ENCODE results near the gene ZNF74.
A peak's percentile ranks its signal among the peaks of the same experiment; 100 is the strongest.
"Not testable (repeated sequence)": the region's sequence is repeated elsewhere in the genome, so short reads cannot be mapped to it uniquely, and the experiment has no call there.

The ZNF74 gene

GRCh38 chr22:20401376-20402014, 7.5 kb downstream of the ZNF74 start:
- no peak for DNase-seq

GRCh38 chr22:20402960-20403778, 9.2 kb downstream of the ZNF74 start:
- no peak for DNase-seq

DNA sequence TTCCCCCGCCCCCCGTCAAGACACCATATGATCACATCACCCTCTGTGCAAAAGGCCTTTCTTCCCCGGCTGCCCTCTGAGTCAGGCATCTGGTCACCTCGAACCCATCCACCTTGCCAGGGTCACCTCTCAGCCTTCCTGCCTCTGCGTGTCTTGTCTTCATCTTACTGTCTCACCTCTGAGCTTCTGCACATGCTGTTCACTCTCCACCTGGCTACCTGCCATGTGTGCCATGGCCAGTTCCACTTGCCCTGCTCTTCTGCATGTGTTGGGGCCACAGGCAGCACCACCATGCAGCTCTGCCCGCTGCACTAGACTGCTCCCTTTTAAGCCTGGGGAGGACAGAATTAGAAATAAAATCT, 9.8 kb downstream of the ZNF74 start:
- DNase-seq: no peak

DNA sequence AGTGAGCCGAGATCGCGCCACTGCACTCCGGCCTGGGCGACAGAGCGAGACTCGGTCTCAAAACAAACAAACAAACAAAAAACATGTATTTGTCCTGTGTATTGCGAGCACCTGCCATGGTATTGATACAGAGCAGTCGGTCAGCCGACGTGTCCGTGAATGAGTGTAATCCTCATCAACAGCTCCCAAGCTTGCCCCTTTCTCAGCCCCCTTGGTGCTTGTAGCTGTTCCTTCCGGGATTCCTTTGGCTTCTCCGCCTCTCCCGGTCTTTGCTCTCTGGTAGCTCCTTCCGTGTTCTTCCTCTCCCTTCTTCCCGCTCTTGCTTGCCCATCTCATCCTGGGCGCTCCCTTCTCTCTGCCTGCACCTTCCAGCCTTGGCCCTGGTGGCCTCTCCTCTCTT, 10.9 kb downstream of the ZNF74 start:
- no peak for DNase-seq

GRCh38 chr22:20405291-20405930, 11.5 kb downstream of the ZNF74 start:
- DNase-seq: no peak

GRCh38 chr22:20405931-20406685, 12.2 kb downstream of the ZNF74 start:
- no peak for DNase-seq

DNA sequence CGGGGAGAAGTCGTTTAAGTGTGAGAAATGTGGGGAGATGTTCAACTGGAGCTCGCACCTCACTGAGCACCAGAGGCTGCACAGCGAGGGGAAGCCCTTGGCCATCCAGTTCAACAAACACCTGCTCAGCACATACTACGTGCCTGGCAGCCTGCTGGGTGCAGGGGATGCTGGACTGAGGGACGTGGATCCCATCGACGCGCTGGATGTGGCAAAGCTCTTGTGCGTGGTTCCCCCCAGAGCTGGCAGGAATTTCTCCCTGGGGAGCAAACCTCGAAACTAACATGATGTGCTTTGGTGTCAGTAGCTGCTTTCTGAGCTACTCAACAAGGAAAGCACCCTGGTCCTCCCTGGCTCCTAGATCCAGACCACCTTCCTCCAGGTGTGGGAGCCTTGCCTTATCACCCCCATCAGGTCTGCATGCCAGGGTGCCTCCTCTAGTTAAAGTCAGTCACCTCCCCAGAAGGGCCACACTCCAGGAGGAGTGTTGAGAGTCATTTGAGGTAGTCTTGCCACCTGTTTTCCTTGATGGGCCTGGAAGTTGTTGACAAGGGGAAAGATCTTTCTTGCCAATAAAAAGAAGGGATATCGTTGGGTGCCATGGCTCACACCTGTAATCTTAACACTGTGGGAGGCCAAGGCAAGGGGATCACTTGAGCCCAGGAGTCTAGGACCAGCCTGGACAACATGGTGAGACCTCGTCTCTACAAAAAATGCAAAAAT, 12.9 kb downstream of the ZNF74 start:
- no peak for DNase-seq

DNA sequence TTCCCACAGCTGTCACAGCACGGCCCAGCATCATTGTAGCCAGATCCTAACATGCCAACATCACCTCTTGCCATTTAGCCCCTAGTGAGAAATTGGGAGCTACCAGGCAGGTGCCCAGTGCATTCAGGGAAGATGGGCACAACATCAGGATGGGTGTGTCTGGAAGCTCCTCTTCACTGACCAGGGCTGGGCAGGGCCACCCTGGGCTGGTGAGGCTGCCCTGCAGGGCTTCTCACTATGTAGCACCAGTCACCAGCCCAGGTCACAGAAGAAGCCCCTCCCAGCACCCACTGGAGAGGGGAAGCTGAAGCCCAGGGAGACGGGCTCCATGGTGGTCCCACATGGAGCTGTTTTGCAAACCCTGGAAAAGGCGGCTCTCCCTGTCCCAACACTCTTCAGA, 13.9 kb downstream of the ZNF74 start:
- DNase-seq: no peak

GRCh38 chr22:20408891-20409290, 14.9 kb downstream of the ZNF74 start:
- no peak for DNase-seq

GRCh38 chr22:20409385-20409784, 15.4 kb downstream of the ZNF74 start:
- not testable (repeated sequence) for DNase-seq

DNA sequence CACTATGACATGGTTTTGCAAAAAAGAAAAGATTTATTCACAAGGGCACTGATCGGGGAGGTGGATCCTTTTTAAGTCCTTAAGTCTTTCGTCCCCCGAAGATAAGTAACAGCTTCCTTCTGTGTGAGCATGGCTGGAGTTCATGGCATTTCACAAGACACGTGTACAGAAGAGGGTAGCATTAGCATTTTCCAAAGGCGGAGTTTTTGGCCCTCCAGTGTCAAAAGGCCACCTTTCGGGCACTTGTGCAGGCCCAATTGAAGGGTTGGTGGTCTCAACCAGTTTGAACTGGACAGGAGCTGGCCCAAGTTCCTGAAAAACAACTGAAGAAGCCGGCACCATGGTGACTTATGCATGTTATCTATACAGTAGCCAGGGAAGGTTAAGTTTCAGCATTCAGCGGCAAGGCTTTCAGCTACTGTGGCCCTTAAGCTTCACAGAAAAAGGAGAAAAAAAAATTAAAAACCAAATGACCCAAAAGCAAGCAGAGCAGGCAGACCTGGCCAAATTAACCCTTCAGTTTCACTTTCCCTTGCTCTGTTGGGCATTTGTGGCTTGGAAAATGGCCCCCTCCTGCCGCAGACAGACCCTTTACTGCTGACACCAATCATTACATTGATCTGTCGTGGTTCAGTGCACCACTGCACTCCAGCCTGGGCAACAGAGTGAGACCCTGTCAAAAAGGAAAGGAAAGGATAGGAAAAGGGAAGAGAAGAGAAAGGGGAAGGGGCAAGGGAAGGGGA, 18.7 kb downstream of the ZNF74 start:
- no peak for DNase-seq

DNA sequence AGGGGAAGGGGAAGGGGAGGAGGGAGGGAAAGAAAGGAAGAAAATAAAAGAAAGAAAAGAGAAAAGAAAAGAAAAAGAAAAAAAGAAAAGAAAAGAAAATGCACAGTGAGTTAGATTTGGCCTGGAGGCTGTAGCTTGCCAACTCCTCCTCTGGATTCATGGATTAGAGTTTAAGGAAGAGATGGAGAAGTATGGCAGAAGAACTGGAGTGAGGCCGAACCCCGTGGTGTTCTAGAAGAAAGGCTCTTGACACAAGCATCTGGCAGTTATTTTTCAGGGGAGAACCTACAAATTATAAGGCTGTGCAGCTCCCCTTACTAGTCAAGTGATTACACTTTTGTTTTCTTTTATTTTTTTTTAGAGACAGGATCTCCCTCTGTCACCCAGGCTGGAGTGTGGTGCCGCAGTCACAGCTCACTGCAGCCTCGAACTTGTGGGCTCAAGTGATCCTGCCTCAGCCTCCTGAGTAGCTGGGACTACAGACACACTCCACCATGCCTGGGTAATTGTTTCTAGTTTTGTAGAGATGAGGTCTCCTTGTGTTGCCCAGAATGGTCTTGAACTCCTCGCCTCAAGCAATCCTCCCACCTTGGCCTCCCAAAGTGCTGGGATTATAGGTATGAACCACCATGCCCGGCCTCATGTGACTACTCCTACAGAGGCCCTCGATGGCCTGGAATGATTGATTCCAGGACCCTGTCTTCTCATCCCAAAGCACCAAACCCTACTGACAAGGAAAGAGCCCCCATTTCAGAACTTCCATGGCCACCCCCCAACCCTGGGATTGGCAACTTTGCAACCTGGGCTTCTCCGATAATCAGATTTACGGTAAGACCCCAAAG, 19.5 kb downstream of the ZNF74 start:
- no peak for DNase-seq

DNA sequence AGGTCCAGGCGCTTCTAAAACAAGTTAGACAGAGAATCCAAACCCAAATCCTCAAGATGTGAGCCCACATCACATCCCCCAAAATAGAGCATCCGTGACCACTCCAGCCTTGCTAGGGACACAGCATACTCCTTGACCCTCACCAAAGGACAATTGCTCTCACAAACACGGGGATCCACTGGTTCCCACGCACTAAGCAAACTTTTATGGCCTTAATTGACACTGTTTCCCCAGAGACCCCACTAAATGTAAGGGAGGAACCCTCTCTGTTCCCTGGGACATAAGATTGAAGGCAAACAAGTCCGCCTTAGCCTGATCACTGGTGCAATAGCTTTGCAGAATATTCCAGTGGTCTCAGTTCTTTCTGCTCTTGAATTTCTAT, 20.1 kb downstream of the ZNF74 start:
- DNase-seq: no peak

DNA sequence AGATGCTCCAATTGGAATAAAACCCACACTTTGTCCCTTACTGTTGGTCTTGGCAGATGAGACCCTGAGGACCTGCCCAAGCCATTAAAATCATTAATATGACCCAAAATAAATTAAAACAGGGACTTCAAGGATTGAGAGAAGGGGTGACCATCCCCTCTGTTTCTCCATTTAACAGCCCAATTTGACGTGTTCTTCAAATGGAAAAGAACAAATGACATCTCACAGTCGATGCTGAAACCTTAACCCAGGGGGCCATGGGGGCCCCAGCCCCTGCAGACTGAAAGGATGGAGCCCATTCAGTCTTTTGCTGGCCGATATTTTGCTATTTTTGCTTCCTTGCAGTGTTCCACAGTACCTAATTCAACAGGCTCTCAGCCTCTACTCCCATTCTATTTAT, 20.5 kb downstream of the ZNF74 start:
- DNase-seq: no peak

DNA sequence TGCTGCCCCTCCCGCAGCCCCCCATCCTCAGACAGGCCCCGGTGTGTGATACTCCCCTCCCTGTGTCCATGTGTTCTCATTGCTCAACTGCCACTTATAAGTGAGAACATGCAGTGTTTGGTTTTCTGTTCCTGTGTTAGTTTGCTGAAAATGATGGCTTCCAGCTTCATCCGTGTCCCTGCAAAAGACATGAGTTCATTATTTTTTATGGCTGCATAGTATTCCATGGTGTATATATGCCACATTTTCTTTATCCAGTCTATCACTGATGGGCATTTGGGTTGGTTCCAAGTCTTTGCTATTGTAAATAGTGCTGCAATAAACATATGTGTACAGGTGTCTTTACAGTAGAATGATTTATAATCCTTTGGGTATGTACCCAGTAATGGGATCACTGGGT, 21.3 kb downstream of the ZNF74 start:
- DNase-seq: not testable (repeated sequence)

GRCh38 chr22:20415699-20416098, 21.7 kb downstream of the ZNF74 start:
- not testable (repeated sequence) for DNase-seq

DNA sequence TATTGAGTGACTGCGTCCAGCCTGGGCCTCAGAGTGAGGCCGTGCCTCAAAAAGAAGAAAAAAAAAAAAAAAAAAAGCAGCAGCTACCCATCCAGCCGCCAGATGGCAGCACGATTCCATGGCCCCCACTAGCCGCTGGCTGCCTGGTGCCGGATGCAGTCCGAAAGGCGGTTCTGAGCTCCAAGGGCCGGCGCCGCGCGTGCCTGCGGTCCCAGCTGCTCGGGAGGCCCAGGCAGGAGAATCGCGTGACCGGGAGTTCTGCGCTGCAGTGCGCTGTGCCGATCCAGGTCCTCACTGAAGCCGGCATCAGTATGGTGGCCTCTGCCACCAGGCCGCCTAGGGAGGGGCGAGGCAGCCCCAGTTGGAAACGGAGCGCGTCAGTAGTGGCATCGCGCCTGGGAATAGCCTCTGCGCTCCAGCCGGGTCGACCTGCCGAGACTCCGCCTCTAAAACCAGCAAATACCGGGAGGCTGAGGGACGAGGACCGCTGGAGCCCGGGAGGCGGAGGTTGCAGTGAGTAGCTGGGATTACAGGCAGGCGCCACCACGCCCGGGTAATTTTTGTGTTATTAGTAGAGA, 24.3 kb downstream of the ZNF74 start:
- peak; percentile 59 for DNase-seq

DNA sequence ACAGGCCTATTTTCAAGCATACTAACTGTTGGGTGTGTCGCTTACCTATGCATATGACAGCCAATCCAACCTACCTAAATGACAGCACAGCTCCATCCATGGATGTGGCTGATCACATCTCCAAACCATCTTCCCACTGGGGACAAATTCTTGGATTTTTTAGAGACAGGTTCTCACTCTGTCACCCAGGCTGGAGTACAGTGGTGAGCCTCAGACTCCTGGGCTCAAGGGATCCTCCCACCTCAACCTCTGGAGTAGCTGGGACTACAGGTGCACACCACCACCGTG, 25.7 kb downstream of the ZNF74 start:
- no peak for DNase-seq

- DNase-seq: no peak
These were observed 26.3 kb downstream of the ZNF74 start for GRCh38 chr22:20420157-20420842.

DNA sequence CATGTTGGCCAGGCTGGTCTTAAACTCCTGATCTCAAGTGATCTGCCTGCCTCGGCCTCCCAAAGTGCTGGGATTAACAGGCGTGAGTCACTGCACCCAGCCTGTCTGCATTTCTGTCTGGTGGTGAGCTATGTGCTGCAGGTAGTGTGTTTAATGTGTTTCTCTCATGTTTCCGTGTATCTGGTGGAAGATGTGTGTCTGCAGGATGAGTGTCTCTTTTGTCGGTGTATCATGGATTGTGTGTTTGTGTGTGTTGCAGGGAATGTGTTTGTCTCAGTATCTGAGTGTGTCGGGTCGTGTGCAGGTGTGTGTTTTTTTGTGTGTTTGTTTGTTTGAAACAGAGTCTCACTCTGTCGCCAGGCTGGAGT, 27.5 kb downstream of the ZNF74 start:
- no peak for DNase-seq

Data from NCI-H510A (cell line).